OCI-LY7 (cell line): ENCODE results near the gene TOGARAM1.

Experiments used
- EZH2phosphoT487 ChIP-seq: fragments of 200-600 bp; sonication (generic); IDR thresholded peaks from 2 replicates; pipeline ENCODE4 v1.6.1; 2018; ENCODE audit warnings: low read depth, borderline replicate concordance, mild to moderate bottlenecking, mixed run types, antibody characterized with exemption, low read length, moderate library complexity, mixed read lengths
- TF ChIP-seq, protein P1 (sequence below): fragments of 200-600 bp; sonication (generic); conservative IDR thresholded peaks from 2 replicates; pipeline ENCODE4 v1.5.1; 2014; ENCODE audit warnings: mild to moderate bottlenecking, antibody characterized with exemption, low read length, moderate library complexity, mixed read lengths

DNA sequence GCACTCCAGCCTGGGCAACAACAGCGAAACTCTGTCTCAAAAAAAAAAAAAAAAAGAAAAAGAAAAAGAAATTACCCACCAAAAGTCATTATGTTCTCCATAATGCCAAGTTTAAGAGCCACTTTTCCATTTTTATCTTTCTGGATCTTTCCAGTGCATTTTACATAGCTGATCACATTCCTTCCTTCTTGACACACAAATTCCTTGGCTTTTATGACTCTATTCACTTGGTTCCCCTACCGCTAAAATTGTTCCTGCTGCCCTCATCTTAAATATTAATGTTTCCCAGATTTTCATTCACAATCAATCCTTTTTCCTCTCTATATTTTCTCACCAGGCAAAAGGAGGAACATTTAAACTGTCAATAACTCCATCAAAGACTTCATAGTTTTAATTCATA lies 20.4 kb upstream of the TOGARAM1 start:
- TF ChIP-seq, protein P1, sequence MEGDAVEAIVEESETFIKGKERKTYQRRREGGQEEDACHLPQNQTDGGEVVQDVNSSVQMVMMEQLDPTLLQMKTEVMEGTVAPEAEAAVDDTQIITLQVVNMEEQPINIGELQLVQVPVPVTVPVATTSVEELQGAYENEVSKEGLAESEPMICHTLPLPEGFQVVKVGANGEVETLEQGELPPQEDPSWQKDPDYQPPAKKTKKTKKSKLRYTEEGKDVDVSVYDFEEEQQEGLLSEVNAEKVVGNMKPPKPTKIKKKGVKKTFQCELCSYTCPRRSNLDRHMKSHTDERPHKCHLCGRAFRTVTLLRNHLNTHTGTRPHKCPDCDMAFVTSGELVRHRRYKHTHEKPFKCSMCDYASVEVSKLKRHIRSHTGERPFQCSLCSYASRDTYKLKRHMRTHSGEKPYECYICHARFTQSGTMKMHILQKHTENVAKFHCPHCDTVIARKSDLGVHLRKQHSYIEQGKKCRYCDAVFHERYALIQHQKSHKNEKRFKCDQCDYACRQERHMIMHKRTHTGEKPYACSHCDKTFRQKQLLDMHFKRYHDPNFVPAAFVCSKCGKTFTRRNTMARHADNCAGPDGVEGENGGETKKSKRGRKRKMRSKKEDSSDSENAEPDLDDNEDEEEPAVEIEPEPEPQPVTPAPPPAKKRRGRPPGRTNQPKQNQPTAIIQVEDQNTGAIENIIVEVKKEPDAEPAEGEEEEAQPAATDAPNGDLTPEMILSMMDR, result no peak
- TF ChIP-seq EZH2phosphoT487, result no peak
